BJ (cell line): ENCODE results near the gene IP6K2. TPM values are rescaled to one million over a fixed set of nuclear protein-coding genes. Genes with fewer than 3 reads are reported as not detected.

Source experiments
- CTCF ChIA-PET: fragments of 350-600 bp; formaldehyde crosslinking; extraction: SDS; loops from one replicate; lab custom pipeline; 2021; ENCODE audit warnings: antibody characterized with exemption, inconsistent platforms; lab: Yijun Ruan, JAX
- POLR2A ChIA-PET: fragments of 300-600 bp; sonication (Branson Sonifier 250); formaldehyde crosslinking; extraction: SDS; loops from one replicate; lab custom pipeline; 2021; ENCODE audit warnings: antibody characterized with exemption; lab: Charles Lee
- DNase-seq: peaks from one replicate; pipeline ENCODE4 v3.0.0-alpha.2; 2011; ENCODE audit warnings: low read depth
- H3K27me3 ChIP-seq: 2 replicates; pipeline ENCODE4 v1.6.0; 2011; ENCODE audit warnings: low read length; ENCODE audit not compliant: control insufficient read depth, insufficient read depth
- H3K36me3 ChIP-seq: 2 replicates; pipeline ENCODE4 v1.5.1; 2011; ENCODE audit warnings: low read length; ENCODE audit not compliant: control insufficient read depth, insufficient read depth
- H3K4me3 ChIP-seq: 2 replicates; pipeline ENCODE4 v1.5.1; 2011; ENCODE audit warnings: low read depth, mild to moderate bottlenecking, control low read depth, low read length
- polyA plus RNA-seq: library from polyadenylated mRNA; depleted of rRNA; stranded (reverse); fragments of >200 nt; gene quantifications from 2 replicates; pipeline ENCODE4 v1.2.3, GENCODE V29; 2011
- TF ChIP-seq, protein P1 (sequence below): IDR thresholded peaks from 2 replicates; pipeline ENCODE4 v1.5.1; 2011; ENCODE audit warnings: low read depth, mild to moderate bottlenecking, control low read depth, inconsistent platforms, low read length, moderate library complexity; ENCODE audit not compliant: insufficient read depth

Gene IP6K2
- polyA plus RNA-seq, 1 experiment: 89.9 TPM

- TF ChIP-seq, protein P1, sequence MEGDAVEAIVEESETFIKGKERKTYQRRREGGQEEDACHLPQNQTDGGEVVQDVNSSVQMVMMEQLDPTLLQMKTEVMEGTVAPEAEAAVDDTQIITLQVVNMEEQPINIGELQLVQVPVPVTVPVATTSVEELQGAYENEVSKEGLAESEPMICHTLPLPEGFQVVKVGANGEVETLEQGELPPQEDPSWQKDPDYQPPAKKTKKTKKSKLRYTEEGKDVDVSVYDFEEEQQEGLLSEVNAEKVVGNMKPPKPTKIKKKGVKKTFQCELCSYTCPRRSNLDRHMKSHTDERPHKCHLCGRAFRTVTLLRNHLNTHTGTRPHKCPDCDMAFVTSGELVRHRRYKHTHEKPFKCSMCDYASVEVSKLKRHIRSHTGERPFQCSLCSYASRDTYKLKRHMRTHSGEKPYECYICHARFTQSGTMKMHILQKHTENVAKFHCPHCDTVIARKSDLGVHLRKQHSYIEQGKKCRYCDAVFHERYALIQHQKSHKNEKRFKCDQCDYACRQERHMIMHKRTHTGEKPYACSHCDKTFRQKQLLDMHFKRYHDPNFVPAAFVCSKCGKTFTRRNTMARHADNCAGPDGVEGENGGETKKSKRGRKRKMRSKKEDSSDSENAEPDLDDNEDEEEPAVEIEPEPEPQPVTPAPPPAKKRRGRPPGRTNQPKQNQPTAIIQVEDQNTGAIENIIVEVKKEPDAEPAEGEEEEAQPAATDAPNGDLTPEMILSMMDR: no peak
- POLR2A ChIA-PET: no interaction called here
- H3K36me3 ChIP-seq: peaks cover 28% of the 10 kb centered on the region
- no peak overlapping the region for H3K4me3 ChIP-seq
- no peak for DNase-seq
- CTCF ChIA-PET: interaction anchor here (1.2 to 1.6 kb wide), 3 partner anchors 9 to 12 kb away, joined by 3 to 11 read pairs (median 4); no protein-coding TSS in a partner anchor
- H3K27me3 ChIP-seq: no peaks in the 10 kb centered on the region
Observed at GRCh38 chr3:48674505-48674904, 42.5 kb downstream of the IP6K2 start.

- H3K27me3 ChIP-seq: no peaks in the 10 kb centered on the region
- POLR2A ChIA-PET: interaction anchor here (0.6 kb wide), 1 partner anchor 432 kb away, joined by 3 read pairs; no protein-coding TSS in a partner anchor
- DNase-seq: no peak
- H3K36me3 ChIP-seq: peaks cover 15% of the 10 kb centered on the region
- TF ChIP-seq, protein P1: no peak
- CTCF ChIA-PET: interaction anchor here (1.5 kb wide), 1 partner anchor 13 kb away, joined by 3 read pairs; the partner anchor contains the start of gene NCKIPSD
- no peak overlapping the region for H3K4me3 ChIP-seq
Observed at GRCh38 chr3:48672522-48672921, 44.5 kb downstream of the IP6K2 start.

GRCh38 chr3:48664929-48665328, 52.1 kb downstream of the IP6K2 start:
- H3K36me3 ChIP-seq: peaks cover 2% of the 10 kb centered on the region; the same call in 1 of the 2 replicates
- H3K27me3 ChIP-seq: no peaks in the 10 kb centered on the region
- H3K4me3 ChIP-seq: no peak overlapping the region
- POLR2A ChIA-PET: no interaction called here
- CTCF ChIA-PET: interaction anchor here (0.8 to 4.1 kb wide), 8 partner anchors 9 to 229 kb away, joined by 4 to 32 read pairs (median 10); partner anchors contain the start of gene SLC26A6
- DNase-seq: no peak
- TF ChIP-seq, protein P1: no peak

- Histone ChIP-seq H3K27me3 (no peaks in the 10 kb centered on the region), H3K4me3 (no peak overlapping the region), H3K36me3 (peaks cover 2% of the 10 kb centered on the region; the same call in 1 of the 2 replicates)
- ChIA-PET POLR2A (interaction anchor here (1.6 kb wide), 1 partner anchor 29 kb away, joined by 4 read pairs; the partner anchor contains the start of gene SLC26A6), CTCF (interaction anchor here (0.6 to 4.1 kb wide), 12 partner anchors 10 to 637 kb away, joined by 3 to 32 read pairs (median 5); partner anchors contain the start of genes SLC26A6 and UCN2)
- TF ChIP-seq, protein P1: no peak
- DNase-seq: no peak
Observed at GRCh38 chr3:48664313-48664644, 52.7 kb downstream of the IP6K2 start.

- Histone ChIP-seq H3K27me3 (no peaks in the 10 kb centered on the region), H3K36me3 (peaks cover 2% of the 10 kb centered on the region; the same call in 1 of the 2 replicates), H3K4me3 (peak overlapping the region; percentile 49)
- CTCF ChIA-PET: interaction anchor here (0.6 to 4.1 kb wide), 17 partner anchors 10 to 637 kb away, joined by 3 to 32 read pairs (median 4); partner anchors contain the start of genes NCKIPSD, SLC26A6 and UCN2
- POLR2A ChIA-PET: interaction anchor here (0.6 to 1.6 kb wide), 2 partner anchors 28 to 1285 kb away, joined by 4 read pairs; partner anchors contain the start of gene SLC26A6
- peak; percentile 96 for DNase-seq
- TF ChIP-seq, protein P1: peak; percentile 90
Observed at GRCh38 chr3:48663489-48664312, 53.3 kb downstream of the IP6K2 start.
